SK-N-SH treated with all-trans-retinoic acid at 6 μM for 48 hours (cell line): ENCODE results near the gene SUGP2.

Experiments used
- ATAC-seq: fragments of 200-7000 bp; cut with Tn5 transposase; 3 replicates; pipeline ENCODE4 v1.9.1; 2020; ENCODE audit warnings: mild to moderate bottlenecking, moderate library complexity
- ARNTL ChIP-seq: fragments of 450-650 bp; formaldehyde crosslinking; IDR thresholded peaks from 2 replicates; pipeline ENCODE4 v1.5.0; 2020; ENCODE audit warnings: low read depth, mild to moderate bottlenecking, moderate library complexity, borderline replicate concordance
- CREB5 ChIP-seq: fragments of 250-450 bp; sonication (Bioruptor Pico); IDR thresholded peaks from 2 replicates; pipeline ENCODE4 v1.5.1; 2020; ENCODE audit warnings: low read depth, mild to moderate bottlenecking, moderate library complexity
- CSDC2 ChIP-seq: fragments of 250-450 bp; sonication (Bioruptor Pico); IDR thresholded peaks from 2 replicates; pipeline ENCODE4 v1.5.0; 2020; ENCODE audit warnings: mild to moderate bottlenecking, moderate library complexity
- GLIS3 ChIP-seq: fragments of 250-450 bp; sonication (Bioruptor Pico); IDR thresholded peaks from 2 replicates; pipeline ENCODE4 v1.5.0; 2020; ENCODE audit warnings: mild to moderate bottlenecking, moderate library complexity
- ISL1 ChIP-seq: fragments of 250-450 bp; sonication (Bioruptor Pico); IDR thresholded peaks from 2 replicates; pipeline ENCODE4 v2.1.2; 2022; ENCODE audit warnings: mild to moderate bottlenecking, moderate library complexity
- OSR1 ChIP-seq: fragments of 250-450 bp; sonication (Bioruptor Pico); IDR thresholded peaks from 2 replicates; pipeline ENCODE4 v1.8.0; 2022; ENCODE audit warnings: moderate library complexity, mild to moderate bottlenecking, inconsistent platforms
- RARB ChIP-seq: fragments of 250-450 bp; sonication (Bioruptor Pico); IDR thresholded peaks from 2 replicates; pipeline ENCODE4 v1.8.0; 2021; ENCODE audit warnings: mild to moderate bottlenecking, moderate library complexity
- SNAI2 ChIP-seq: fragments of 250-450 bp; sonication (Bioruptor Pico); IDR thresholded peaks from 2 replicates; pipeline ENCODE4 v1.5.0; 2020; ENCODE audit warnings: mild to moderate bottlenecking, moderate library complexity
- TCF4 ChIP-seq: fragments of 250-450 bp; sonication (Bioruptor Pico); IDR thresholded peaks from 2 replicates; pipeline ENCODE4 v1.8.0; 2021; ENCODE audit warnings: mild to moderate bottlenecking, moderate library complexity, borderline replicate concordance
- TOX ChIP-seq: fragments of 250-450 bp; sonication (Bioruptor Pico); IDR thresholded peaks from 2 replicates; pipeline ENCODE4 v1.8.0; 2021; ENCODE audit warnings: mild to moderate bottlenecking, moderate library complexity, borderline replicate concordance
- ZC3H10 ChIP-seq: fragments of 250-450 bp; sonication (Bioruptor Pico); IDR thresholded peaks from 2 replicates; pipeline ENCODE4 v1.5.1; 2021; ENCODE audit warnings: mild to moderate bottlenecking, moderate library complexity
- ZFP3 ChIP-seq: fragments of 250-450 bp; sonication (Bioruptor Pico); IDR thresholded peaks from 2 replicates; pipeline ENCODE4 v1.5.0; 2020; ENCODE audit warnings: mild to moderate bottlenecking, moderate library complexity
- ZFP30 ChIP-seq: fragments of 450-650 bp; formaldehyde crosslinking; IDR thresholded peaks from 2 replicates; pipeline ENCODE4 v1.5.0; 2022; ENCODE audit warnings: mild to moderate bottlenecking, moderate library complexity
- ZNF565 ChIP-seq: fragments of 450-650 bp; formaldehyde crosslinking; conservative IDR thresholded peaks from 2 replicates; pipeline ENCODE4 v1.5.0; 2020; ENCODE audit warnings: low read depth, mild to moderate bottlenecking, moderate library complexity
- ZNF70 ChIP-seq: fragments of 450-650 bp; formaldehyde crosslinking; IDR thresholded peaks from 2 replicates; pipeline ENCODE4 v1.5.0; 2020; ENCODE audit warnings: mild to moderate bottlenecking, moderate library complexity
- TF ChIP-seq, protein P1 (sequence below): fragments of 250-450 bp; sonication (Bioruptor Pico); IDR thresholded peaks from 2 replicates; pipeline ENCODE4 v1.5.0; 2020; ENCODE audit warnings: mild to moderate bottlenecking, moderate library complexity
- TF ChIP-seq, protein P2 (sequence below): fragments of 250-450 bp; sonication (Bioruptor Pico); IDR thresholded peaks from 2 replicates; pipeline ENCODE4 v1.8.0; 2020; ENCODE audit warnings: mild to moderate bottlenecking, moderate library complexity, borderline replicate concordance
- TF ChIP-seq, protein P3 (sequence below): fragments of 250-450 bp; sonication (Bioruptor Pico); IDR thresholded peaks from 2 replicates; pipeline ENCODE4 v1.8.0; 2021; ENCODE audit warnings: low read depth, mild to moderate bottlenecking, moderate library complexity, borderline replicate concordance

Gene SUGP2

DNA sequence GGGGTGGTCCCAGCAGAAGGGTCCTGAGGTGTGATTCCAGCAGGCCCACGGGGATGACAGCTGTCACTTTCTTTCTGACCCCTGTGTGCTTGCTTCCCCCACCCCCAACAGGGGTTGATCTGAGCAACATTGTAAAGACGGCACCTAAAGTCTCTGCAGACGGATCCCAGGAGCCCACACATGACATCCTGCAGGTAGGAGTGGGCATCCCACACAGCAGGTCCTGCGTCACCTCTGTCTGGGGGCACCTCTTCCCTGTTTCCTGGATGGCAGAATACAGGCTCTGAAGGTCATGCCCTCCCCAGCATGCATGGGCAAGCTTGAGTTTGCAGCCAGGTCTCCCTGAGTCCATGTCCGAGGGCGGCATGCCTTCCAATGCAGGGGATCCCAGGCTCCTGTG is 10.6 kb upstream of the SUGP2 start:
- ATAC-seq, result no peak
- TF ChIP-seq ARNTL (no peak), CSDC2 (no peak), ZC3H10 (no peak), OSR1 (CRISPR knock-in tag) (no peak), TOX (no peak), ZNF70 (CRISPR knock-in tag) (no peak), ZFP30 (no peak)
- TF ChIP-seq, protein P1, sequence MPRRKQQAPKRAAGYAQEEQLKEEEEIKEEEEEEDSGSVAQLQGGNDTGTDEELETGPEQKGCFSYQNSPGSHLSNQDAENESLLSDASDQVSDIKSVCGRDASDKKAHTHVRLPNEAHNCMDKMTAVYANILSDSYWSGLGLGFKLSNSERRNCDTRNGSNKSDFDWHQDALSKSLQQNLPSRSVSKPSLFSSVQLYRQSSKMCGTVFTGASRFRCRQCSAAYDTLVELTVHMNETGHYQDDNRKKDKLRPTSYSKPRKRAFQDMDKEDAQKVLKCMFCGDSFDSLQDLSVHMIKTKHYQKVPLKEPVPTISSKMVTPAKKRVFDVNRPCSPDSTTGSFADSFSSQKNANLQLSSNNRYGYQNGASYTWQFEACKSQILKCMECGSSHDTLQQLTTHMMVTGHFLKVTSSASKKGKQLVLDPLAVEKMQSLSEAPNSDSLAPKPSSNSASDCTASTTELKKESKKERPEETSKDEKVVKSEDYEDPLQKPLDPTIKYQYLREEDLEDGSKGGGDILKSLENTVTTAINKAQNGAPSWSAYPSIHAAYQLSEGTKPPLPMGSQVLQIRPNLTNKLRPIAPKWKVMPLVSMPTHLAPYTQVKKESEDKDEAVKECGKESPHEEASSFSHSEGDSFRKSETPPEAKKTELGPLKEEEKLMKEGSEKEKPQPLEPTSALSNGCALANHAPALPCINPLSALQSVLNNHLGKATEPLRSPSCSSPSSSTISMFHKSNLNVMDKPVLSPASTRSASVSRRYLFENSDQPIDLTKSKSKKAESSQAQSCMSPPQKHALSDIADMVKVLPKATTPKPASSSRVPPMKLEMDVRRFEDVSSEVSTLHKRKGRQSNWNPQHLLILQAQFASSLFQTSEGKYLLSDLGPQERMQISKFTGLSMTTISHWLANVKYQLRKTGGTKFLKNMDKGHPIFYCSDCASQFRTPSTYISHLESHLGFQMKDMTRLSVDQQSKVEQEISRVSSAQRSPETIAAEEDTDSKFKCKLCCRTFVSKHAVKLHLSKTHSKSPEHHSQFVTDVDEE, result no peak
- TF ChIP-seq, all 23 proteins: peak for 0

DNA sequence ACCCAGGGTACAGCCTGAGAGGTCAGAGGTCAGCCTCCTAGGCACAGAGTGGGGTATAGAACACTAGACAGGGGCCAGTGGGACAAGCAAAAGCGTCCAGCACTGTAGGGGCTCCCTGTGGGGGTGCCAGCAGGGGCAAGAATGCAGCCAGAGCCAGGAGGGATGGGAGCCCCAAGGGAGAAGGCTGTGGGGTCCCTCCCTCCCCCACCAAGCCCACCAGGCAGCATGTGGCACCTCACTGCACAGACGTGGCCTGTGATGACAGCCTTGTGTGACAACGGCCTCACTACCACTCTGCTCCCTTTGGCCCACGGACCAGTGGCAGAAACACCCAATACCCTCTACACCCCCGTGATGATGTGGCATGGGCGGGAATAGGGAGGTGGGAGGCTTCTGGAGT is 10.2 kb upstream of the SUGP2 start:
- TF ChIP-seq RARB (no peak), ISL1 (CRISPR knock-in tag) (no peak), ZFP3 (CRISPR knock-in tag) (no peak), CREB5 (CRISPR knock-in tag) (no peak), ZNF565 (no peak), TOX (no peak), TCF4 (CRISPR knock-in tag) (no peak), CSDC2 (no peak), GLIS3 (CRISPR knock-in tag) (no peak), ZFP30 (no peak), ZNF70 (CRISPR knock-in tag) (no peak), ARNTL (no peak), SNAI2 (CRISPR knock-in tag) (no peak), OSR1 (CRISPR knock-in tag) (no peak)
- TF ChIP-seq, protein P2, sequence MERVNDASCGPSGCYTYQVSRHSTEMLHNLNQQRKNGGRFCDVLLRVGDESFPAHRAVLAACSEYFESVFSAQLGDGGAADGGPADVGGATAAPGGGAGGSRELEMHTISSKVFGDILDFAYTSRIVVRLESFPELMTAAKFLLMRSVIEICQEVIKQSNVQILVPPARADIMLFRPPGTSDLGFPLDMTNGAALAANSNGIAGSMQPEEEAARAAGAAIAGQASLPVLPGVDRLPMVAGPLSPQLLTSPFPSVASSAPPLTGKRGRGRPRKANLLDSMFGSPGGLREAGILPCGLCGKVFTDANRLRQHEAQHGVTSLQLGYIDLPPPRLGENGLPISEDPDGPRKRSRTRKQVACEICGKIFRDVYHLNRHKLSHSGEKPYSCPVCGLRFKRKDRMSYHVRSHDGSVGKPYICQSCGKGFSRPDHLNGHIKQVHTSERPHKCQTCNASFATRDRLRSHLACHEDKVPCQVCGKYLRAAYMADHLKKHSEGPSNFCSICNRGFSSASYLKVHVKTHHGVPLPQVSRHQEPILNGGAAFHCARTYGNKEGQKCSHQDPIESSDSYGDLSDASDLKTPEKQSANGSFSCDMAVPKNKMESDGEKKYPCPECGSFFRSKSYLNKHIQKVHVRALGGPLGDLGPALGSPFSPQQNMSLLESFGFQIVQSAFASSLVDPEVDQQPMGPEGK (CRISPR knock-in tag), result no peak
- TF ChIP-seq, protein P1, result no peak
- TF ChIP-seq, protein P3, sequence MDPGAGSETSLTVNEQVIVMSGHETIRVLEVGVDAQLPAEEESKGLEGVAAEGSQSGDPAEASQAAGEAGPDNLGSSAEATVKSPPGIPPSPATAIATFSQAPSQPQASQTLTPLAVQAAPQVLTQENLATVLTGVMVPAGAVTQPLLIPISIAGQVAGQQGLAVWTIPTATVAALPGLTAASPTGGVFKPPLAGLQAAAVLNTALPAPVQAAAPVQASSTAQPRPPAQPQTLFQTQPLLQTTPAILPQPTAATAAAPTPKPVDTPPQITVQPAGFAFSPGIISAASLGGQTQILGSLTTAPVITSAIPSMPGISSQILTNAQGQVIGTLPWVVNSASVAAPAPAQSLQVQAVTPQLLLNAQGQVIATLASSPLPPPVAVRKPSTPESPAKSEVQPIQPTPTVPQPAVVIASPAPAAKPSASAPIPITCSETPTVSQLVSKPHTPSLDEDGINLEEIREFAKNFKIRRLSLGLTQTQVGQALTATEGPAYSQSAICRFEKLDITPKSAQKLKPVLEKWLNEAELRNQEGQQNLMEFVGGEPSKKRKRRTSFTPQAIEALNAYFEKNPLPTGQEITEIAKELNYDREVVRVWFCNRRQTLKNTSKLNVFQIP, result no peak
- ATAC-seq, result no peak

DNA sequence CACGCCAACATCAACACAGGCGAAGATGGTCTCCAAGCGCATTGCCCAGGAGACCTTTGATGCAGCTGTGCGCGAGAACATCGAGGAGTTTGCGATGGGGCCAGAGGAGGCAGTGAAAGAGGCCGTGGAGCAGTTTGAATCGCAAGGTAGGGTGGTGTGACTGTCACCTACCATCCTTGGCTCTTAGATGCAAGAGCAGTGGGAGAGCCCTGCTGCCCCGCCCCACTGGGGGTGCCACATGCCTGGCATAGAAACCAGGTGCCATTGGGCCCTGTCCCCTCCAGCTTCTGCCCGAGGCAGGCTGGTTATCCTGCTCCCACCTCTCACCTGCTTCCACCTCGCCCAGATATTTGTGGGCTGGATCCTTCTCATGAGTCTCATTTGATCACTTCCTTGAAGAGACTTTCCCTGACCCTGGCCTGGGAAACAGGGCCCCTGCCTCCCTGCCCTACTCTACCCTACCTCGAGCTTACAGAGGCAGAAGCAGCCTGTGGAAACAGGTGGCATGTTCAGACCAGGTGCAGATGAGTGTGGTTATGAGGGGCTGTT is 9.5 kb upstream of the SUGP2 start:
- ATAC-seq, result no peak

GRCh38 chr19:19040417-19040816 is 7.1 kb upstream of the SUGP2 start:
- TF ChIP-seq ZFP3 (CRISPR knock-in tag), result peak; percentile 84
- no peak for TF ChIP-seq ZNF565
- TF ChIP-seq, all 23 proteins: peak for 1
- ATAC-seq, result no peak; the same call in 2 of the 3 replicates

More for the DNA sequence above, 9.5 kb upstream of the SUGP2 start:
- no peak for TF ChIP-seq CSDC2
- TF ChIP-seq ISL1 (CRISPR knock-in tag), result no peak
